Peyer's patch (tissue), 4 donors: ENCODE measurements around the gene SYNPR.

Source experiments
- POLR2A ChIP-seq, 2 donors: fragments of 450-650 bp; IDR thresholded peaks; one replicate each; pipeline ENCODE4 v1.5.1; 2017; ENCODE audit warnings: antibody characterized with exemption in 2 of 2, mild to moderate bottlenecking in 2 of 2, moderate library complexity in 2 of 2
- TF ChIP-seq, protein P1 (sequence below), 6 experiments: fragments of 450-650 bp in 4 of 6; fragments of 200-600 bp in 2 of 6; sonication (generic) in 1 of 6; IDR thresholded peaks; one replicate each; pipeline ENCODE4 v1.5.1; 2017 to 2019; ENCODE audit warnings: antibody characterized with exemption in 6 of 6, mild to moderate bottlenecking in 3 of 6, moderate library complexity in 1 of 6

DNA sequence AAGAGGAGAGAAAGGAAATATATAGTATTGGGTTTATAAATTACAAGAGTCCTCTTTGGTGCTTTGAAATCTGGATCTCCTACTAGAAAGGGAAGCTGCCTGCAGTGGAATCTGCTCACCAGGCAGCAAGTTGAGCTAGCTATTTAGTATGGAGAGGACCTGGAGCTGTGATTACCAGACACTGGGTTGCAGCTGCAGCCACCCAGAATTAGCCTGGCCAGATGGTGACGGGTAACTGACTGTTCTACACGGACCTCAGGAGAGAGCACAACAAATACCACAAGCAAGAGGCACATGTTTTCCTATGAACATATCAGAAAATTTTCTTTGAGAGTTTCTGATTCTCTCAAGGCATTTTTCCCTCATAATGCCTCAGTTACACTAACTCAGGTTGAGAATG lies 46.5 kb downstream of the SYNPR start:
- TF ChIP-seq, protein P1, sequence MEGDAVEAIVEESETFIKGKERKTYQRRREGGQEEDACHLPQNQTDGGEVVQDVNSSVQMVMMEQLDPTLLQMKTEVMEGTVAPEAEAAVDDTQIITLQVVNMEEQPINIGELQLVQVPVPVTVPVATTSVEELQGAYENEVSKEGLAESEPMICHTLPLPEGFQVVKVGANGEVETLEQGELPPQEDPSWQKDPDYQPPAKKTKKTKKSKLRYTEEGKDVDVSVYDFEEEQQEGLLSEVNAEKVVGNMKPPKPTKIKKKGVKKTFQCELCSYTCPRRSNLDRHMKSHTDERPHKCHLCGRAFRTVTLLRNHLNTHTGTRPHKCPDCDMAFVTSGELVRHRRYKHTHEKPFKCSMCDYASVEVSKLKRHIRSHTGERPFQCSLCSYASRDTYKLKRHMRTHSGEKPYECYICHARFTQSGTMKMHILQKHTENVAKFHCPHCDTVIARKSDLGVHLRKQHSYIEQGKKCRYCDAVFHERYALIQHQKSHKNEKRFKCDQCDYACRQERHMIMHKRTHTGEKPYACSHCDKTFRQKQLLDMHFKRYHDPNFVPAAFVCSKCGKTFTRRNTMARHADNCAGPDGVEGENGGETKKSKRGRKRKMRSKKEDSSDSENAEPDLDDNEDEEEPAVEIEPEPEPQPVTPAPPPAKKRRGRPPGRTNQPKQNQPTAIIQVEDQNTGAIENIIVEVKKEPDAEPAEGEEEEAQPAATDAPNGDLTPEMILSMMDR (IDR thresholded peaks at IDR 0.05) = no peak
- TF ChIP-seq POLR2A (IDR thresholded peaks at IDR 0.05) = no peak
